Lower lobe of right lung (tissue), 2 donors: Measurements from ENCODE around the gene ZNF516. TPM values are rescaled to one million over a fixed set of nuclear protein-coding genes. Genes with fewer than 3 reads are reported as not detected.

ENCODE experiments used
- ATAC-seq, 2 donors: fragments of 200-7000 bp; cut with Tn5 transposase; one replicate each; pipeline ENCODE4 v1.9.1; 2020 to 2022; ENCODE audit warnings: mild to moderate bottlenecking in 2 of 2, moderate library complexity in 2 of 2
- DNase-seq: peaks from one replicate; pipeline ENCODE4 v3.0.0-alpha.2; 2020
- H3K27ac ChIP-seq: fragments of 200-600 bp; one replicate; pipeline ENCODE4 v1.8.0; 2022
- H3K27me3 ChIP-seq: fragments of 200-600 bp; one replicate; pipeline ENCODE4 v1.8.0; 2022; ENCODE audit warnings: low read depth
- H3K36me3 ChIP-seq: fragments of 200-600 bp; one replicate; pipeline ENCODE4 v1.8.0; 2022; ENCODE audit warnings: mild to moderate bottlenecking
- H3K4me1 ChIP-seq: fragments of 200-600 bp; one replicate; pipeline ENCODE4 v1.8.0; 2022
- H3K4me3 ChIP-seq: fragments of 200-600 bp; one replicate; pipeline ENCODE4 v1.8.0; 2022; ENCODE audit warnings: mild to moderate bottlenecking
- H3K9me3 ChIP-seq: fragments of 200-600 bp; one replicate; pipeline ENCODE4 v1.8.0; 2022
- CTCF ChIP-seq: fragments of 200-600 bp; IDR thresholded peaks from one replicate; pipeline ENCODE4 v1.8.0; 2022; ENCODE audit warnings: antibody characterized with exemption, mild to moderate bottlenecking
- intact Hi-C: fragments of 100-400 bp; cut with DNase I; formaldehyde crosslinking; loops from one replicate; pipeline ENCODE4 v1.11.0; 2022
- total RNA-seq: library from RNA; stranded (reverse); fragmentation: NEBNext Ultra II Directional; extraction: Animal tissue kit (Norgen Biotek cat#: 25700); gene quantifications from one replicate; pipeline ENCODE4 v1.2.1, GENCODE V29; 2021
- donor health status: DM: no; HTN: yes; CAD: no; lungs with severe emphysema.

Gene ZNF516
- total RNA-seq, 1 donor from 2014 or later, result 28.8 TPM

GRCh38 chr18:76354348-76354747 lies 140.7 kb downstream of the ZNF516 start:
- Histone ChIP-seq H3K4me1 (no peaks in the 10 kb centered on the region), H3K4me3 (no peak overlapping the region), H3K36me3 (peaks cover 26% of the 10 kb centered on the region), H3K27me3 (no peaks in the 10 kb centered on the region), H3K27ac (no peak overlapping the region), H3K9me3 (no peaks in the 10 kb centered on the region)
- intact Hi-C loops, result no loop called here
- ATAC-seq, result no peak
- TF ChIP-seq CTCF, result no peak
- DNase-seq, result no peak

GRCh38 chr18:76353500-76353899 lies 141.5 kb downstream of the ZNF516 start:
- no peak overlapping the region for H3K27ac ChIP-seq
- peaks cover 22% of the 10 kb centered on the region for H3K36me3 ChIP-seq
- ATAC-seq (no peak), DNase-seq (no peak)
- H3K27me3 ChIP-seq, result no peaks in the 10 kb centered on the region
- intact Hi-C loops, result no loop called here
- no peaks in the 10 kb centered on the region for H3K9me3 ChIP-seq
- no peaks in the 10 kb centered on the region for H3K4me1 ChIP-seq
- no peak for TF ChIP-seq CTCF
- no peak overlapping the region for H3K4me3 ChIP-seq

DNA sequence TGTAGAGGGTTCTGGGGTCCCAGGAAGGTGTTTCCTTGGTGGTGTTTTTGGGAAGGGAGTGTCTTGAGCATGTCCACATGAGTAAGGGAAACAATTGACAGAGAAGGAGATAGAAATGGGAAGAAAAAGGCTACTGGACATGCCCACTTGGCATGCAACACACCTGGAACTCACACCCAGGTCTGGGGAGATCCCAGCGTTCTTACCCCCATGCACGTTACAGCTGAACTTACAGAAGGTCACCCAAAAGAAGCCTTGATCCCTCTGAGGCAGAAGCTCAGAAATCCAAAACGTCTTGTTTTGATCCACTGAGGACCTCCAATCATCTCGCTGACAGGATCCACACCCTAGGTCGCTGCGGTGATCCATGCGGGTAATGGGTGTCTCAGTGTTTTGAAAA lies 142.0 kb downstream of the ZNF516 start:
- no peaks in the 10 kb centered on the region for H3K4me1 ChIP-seq
- H3K9me3 ChIP-seq, result no peaks in the 10 kb centered on the region
- H3K36me3 ChIP-seq, result peaks cover 17% of the 10 kb centered on the region
- H3K27me3 ChIP-seq, result no peaks in the 10 kb centered on the region
- intact Hi-C loops, result no loop called here
- ATAC-seq (no peak), DNase-seq (no peak)
- no peak for TF ChIP-seq CTCF
- H3K27ac ChIP-seq, result no peak overlapping the region
- no peak overlapping the region for H3K4me3 ChIP-seq

GRCh38 chr18:76351961-76352581 lies 143.0 kb downstream of the ZNF516 start:
- intact Hi-C loops, result no loop called here
- ATAC-seq (peak; percentile 45 to 64), DNase-seq (no peak)
- Histone ChIP-seq H3K36me3 (peaks cover 8% of the 10 kb centered on the region), H3K4me1 (no peaks in the 10 kb centered on the region), H3K9me3 (no peaks in the 10 kb centered on the region), H3K27ac (no peak overlapping the region), H3K4me3 (no peak overlapping the region), H3K27me3 (no peaks in the 10 kb centered on the region)
- no peak for TF ChIP-seq CTCF

DNA sequence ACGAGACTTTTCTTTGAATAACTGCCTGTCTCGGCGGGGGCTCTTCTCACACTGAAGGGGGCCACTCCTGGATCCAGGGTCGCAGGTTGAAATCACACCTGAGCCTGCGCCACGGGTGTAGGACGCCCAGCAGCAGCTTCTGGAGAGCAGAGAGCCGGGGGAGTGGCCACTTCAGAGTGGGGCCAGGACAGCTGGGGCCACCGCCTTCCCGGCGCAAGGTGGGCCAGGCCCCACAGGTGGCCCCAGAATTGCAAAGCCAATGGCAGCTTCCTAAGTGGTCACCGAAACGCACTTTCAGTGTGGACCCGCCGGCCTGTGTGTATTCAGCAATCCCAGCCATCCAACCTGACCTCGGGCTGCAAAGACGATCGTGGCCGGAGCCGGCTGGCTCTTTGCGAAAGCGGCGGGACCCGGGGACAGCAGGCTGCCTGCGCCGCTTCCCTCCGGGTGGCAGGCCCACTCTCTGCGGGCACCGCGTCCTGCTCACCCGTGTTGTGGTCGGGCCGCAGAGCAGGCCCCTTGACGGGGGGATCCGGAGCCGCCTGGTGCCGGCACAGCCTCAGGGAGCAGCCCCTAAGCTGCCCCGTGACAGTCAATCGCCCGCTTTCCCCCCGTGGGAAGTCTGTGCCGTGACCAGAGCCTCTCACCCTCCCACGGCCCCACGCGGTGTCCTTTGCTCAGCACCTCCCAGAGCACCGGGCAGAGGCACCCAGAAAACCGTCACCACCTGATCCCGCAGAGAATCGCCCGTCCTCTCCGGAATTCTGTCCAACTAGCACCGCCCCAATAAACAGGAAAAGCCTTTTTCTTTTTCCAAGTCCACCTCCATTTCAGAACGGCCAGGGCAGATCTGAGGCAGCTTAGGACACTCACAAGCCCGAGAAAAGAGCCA lies 144.7 kb downstream of the ZNF516 start:
- Histone ChIP-seq H3K9me3 (no peaks in the 10 kb centered on the region), H3K4me1 (no peaks in the 10 kb centered on the region), H3K4me3 (no peak overlapping the region), H3K27ac (no peak overlapping the region), H3K27me3 (no peaks in the 10 kb centered on the region), H3K36me3 (no peaks in the 10 kb centered on the region)
- TF ChIP-seq CTCF, result no peak
- intact Hi-C loops, result no loop called here
- ATAC-seq, result no peak
- DNase-seq, result no peak
